Stimulated activated effector memory CD8-positive, alpha-beta T cell treated with anti-CD3 and anti-CD28 coated beads, Interleukin-12 subunit alpha, Interleukin-12 subunit beta, amount 100 ng/mL, for 72 hours (primary cell): Measurements from ENCODE around the gene NDN.

Source experiments
- ATAC-seq: fragments of 150-1000 bp; cut with Tn5 transposase; 2 replicates; pipeline ENCODE4 v1.10.0; 2021
- DNase-seq, 2 donors: peaks; one replicate each; pipeline ENCODE4 v3.0.0; 2021 to 2022; ENCODE audit warnings: low spot score in 2 of 2
- H3K27ac Mint-ChIP-seq: one replicate; pipeline ENCODE4 v1.8.0; 2022; ENCODE audit warnings: mild to moderate bottlenecking, mixed read lengths
- H3K36me3 Mint-ChIP-seq: one replicate; pipeline ENCODE4 v1.8.0; 2022; ENCODE audit warnings: mild to moderate bottlenecking, mixed read lengths
- H3K4me1 Mint-ChIP-seq: one replicate; pipeline ENCODE4 v1.8.0; 2022; ENCODE audit warnings: mixed read lengths
- H3K4me3 Mint-ChIP-seq: one replicate; pipeline ENCODE4 v1.8.0; 2022; ENCODE audit warnings: mild to moderate bottlenecking, mixed read lengths
- H3K9me3 Mint-ChIP-seq: one replicate; pipeline ENCODE4 v1.8.0; 2022; ENCODE audit warnings: mixed read lengths

The NDN gene

DNA sequence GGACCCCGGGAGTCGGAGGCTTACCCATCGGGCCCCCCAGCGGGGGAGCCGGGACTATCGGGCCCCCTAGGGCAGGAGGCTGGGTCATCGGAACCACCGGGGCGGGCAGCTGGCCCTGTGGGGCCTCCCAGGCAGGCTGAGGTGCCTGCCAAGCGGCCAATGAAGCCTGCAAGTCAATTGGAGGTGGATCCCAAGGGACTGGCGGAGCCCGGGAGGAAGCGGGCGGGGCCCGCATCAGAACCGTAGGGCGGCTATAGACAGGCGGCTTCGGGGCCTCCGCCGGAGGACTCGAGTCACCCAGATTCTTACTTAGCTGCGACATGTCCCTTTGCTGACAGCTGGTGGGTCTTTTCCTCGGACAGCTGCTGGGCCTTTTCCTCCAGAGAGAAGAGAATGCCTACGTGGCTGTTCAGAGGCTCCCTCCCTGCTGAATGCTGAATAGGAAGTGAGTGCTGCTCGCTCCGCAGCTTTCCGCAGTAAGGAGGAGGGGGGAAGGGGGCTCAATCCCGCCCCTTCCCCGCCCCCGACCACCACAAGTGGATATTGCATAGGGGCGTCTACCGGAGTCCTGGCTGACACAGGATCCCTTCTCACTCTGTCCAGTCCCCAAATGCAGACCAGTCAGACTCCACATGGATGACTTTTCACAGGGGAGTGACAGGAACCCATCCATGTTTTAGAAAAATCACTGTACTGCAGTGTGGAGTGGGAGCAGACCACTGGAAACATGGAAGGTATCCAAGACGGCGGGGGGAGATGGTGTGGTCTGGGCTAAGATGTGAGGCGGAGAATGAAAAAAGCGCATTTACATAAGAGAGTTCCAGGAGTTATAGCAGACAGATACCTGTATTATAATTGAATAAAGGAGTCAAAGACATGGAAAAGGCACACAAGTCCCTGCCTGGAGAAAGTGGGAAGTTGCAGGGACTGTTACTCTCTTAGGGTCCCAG is 39.4 kb downstream of the NDN start, which contains the start of gene MAGEL2:
TSS of gene MAGEL2 (minus strand) at position 447 of the 950 bp plus-strand sequence. CDS start at position 322, 125 bp downstream.
- no peaks in the 10 kb centered on the region for H3K36me3 Mint-ChIP-seq
- no peak for ATAC-seq
- DNase-seq = no peak
- H3K4me1 Mint-ChIP-seq = no peaks in the 10 kb centered on the region
- H3K27ac Mint-ChIP-seq = no peak within 1 kb of the TSS
- no peaks in the 10 kb centered on the region for H3K9me3 Mint-ChIP-seq
- no peak within 1 kb of the TSS for H3K4me3 Mint-ChIP-seq

DNA sequence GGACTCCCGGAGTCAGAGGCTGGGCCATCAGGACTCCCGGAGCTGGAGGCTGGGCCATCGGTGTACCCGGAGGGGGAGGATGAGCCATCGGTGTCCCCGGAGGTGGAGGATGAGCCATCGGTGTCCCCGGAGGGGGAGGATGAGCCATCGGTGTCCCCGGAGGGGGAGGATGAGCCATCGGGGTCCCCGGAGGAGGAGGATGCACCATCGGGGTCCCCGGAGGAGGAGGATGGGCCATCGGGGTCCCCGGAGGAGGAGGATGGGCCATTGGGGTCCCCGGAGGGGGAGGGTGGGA is 40.2 kb downstream of the NDN start:
- Mint-ChIP-seq H3K36me3 (no peaks in the 10 kb centered on the region), H3K9me3 (no peaks in the 10 kb centered on the region), H3K4me1 (no peaks in the 10 kb centered on the region), H3K4me3 (no peak overlapping the region), H3K27ac (no peak overlapping the region)
- ATAC-seq (no peak), DNase-seq (no peak)

DNA sequence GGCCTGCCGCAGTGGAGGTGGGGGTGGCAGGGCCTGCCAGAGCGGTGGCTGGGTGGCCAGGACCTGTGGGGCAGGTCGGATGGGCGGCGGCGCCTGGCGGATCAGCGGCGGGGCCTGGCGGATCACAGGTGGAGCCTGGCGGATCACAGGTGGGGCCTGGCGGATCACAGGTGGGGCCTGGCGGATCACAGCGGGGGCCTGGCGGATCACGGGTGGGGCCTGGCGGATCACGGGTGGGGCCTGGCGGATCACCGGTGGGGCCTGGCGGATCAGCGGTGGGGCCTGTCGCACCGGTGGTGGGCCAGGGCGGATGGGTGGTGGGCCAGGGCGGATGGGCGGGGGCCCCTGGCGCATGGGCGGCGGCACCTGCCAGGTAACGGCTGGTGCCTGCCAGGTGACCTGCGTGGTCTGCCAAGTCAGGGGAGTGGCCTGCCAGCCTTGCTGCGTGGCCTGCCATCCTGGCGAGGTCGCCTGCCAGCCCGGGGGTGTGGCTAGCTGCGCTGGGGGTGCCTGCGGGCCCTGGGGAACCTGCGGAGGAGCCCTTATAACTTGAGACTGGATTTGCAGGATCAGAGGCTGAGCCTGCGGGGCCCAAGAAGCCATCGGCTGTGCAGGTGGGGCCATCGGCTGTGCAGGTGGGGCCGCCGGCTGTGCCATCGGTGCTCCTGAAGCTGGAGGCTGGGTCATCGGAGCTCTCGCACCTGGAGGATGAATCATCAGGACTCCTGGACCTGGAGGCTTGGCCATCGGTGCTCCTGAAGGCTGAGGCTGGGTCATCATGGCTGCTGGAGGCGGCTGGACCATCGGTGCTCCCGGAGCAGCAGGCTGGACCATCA is 40.7 kb downstream of the NDN start:
- no peaks in the 10 kb centered on the region for H3K36me3 Mint-ChIP-seq
- no peaks in the 10 kb centered on the region for H3K4me1 Mint-ChIP-seq
- no peak for DNase-seq
- ATAC-seq = no peak
- no peak overlapping the region for H3K4me3 Mint-ChIP-seq
- no peaks in the 10 kb centered on the region for H3K9me3 Mint-ChIP-seq
- no peak overlapping the region for H3K27ac Mint-ChIP-seq

DNA sequence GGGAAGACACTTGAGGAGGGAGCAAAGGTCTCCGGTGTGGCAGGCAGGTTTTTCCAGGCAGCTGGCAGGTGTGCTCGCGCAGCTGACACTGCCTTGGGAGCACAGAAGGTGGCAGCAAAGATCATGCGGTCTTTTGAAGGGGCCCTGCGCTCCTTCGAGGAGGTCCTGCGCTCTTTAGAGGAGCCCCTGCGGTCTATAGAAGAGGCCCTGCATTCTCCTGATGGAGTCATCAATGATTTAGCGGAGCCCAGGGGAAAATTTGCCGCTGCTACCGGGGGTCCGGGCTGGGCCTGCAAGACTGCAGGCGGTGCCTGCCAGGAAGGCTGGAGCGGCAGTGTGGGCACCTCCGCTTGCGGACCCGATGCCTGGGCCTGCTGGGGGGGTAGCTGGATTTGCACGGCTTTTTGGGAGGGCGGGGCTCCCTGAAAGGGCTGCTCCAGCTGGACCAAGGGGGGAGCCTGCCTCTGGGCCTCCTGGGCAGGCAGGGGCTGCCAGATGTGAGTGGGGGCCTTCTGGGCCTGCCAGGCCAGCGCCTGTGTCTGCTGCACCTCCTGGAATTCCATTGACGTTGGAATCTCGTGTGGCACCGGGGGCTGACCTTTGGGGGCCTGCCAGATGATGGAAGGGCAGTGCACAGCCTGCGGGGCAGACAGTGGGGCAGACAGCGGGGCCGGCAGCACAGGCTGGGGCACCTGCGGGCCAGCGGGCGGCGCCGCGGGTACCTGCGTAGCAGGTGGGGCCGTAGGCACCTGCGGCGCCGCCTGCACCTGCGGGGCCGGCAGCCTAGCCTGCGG is 41.5 kb downstream of the NDN start:
- no peaks in the 10 kb centered on the region for H3K9me3 Mint-ChIP-seq
- H3K27ac Mint-ChIP-seq = no peak overlapping the region
- H3K36me3 Mint-ChIP-seq = no peaks in the 10 kb centered on the region
- no peak for DNase-seq
- H3K4me3 Mint-ChIP-seq = no peak overlapping the region
- H3K4me1 Mint-ChIP-seq = no peaks in the 10 kb centered on the region
- no peak for ATAC-seq

DNA sequence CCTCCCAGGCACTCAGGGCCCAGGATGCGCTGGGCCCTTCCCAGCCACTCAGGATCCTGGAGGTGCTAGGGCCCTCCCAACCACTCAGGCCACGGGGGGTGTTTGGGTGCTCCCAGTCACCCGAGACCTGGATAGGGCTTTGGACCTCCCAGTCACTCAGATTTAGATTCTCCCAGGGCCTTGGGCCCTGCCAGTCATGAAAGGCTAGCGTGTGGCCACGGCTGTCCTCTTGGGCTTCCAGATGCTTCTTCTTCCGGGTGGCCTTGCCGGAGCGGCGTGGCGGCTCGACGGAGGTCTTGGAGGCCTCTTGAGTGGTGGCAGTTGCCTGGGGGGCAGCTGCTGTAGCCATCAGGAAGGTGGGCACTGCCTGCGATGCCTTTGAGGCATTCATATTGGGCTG is 42.3 kb downstream of the NDN start:
- Mint-ChIP-seq H3K36me3 (no peaks in the 10 kb centered on the region), H3K9me3 (no peaks in the 10 kb centered on the region), H3K4me3 (no peak overlapping the region), H3K27ac (no peak overlapping the region), H3K4me1 (no peaks in the 10 kb centered on the region)
- no peak for DNase-seq
- peak; percentile 13 for ATAC-seq

DNA sequence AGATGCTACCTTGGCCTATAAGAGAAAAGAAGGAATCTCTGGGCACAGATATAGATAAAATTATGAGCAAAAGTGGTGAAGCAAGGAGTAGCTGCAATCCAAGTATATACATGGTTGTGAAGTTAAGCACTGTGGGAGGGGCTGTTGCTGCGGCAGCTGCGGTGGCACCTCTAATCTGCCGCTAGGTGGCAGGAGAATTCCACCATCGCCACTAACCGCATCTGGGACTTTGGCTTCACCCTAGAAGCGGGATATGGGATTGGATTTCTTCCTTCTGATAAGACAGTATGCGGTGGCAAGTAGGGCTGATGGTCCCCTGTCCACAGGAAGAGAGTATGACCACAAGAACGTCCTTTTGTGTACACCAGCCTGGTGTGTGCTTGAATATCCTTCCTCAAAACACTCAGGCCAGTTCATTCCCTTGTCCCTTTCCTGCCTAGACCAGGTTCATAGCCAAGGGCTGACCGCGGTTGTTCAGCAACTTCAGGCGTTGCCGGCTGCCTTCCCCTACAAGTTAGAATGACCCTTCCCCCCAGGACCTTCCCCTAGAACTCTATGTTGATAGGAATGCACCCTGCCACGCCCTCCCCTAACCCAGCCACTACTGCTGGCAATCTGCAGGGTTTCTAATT is 44.6 kb downstream of the NDN start:
- H3K27ac Mint-ChIP-seq = no peak overlapping the region
- H3K9me3 Mint-ChIP-seq = no peaks in the 10 kb centered on the region
- H3K4me1 Mint-ChIP-seq = no peaks in the 10 kb centered on the region
- ATAC-seq (peak; percentile 43), DNase-seq (no peak)
- no peaks in the 10 kb centered on the region for H3K36me3 Mint-ChIP-seq
- H3K4me3 Mint-ChIP-seq = no peak overlapping the region
